ENCODE results near the gene ZNF433.
"Not testable (repeated sequence)": the region's sequence is repeated elsewhere in the genome, so short reads cannot be mapped to it uniquely, and the experiment has no call there.

- TF ChIP-seq CTCF (IDR thresholded peaks at IDR 0.05); POLR2A (IDR thresholded peaks at IDR 0.05; ENCODE audit: low read depth): not testable (repeated sequence)
Measured at GRCh38 chr19:12076331-12076730, 40.9 kb upstream of the ZNF433 start.
